Measurements from ENCODE around the gene SYNGAP1. TPM values are rescaled to one million over a fixed set of nuclear protein-coding genes. Genes with fewer than 3 reads are reported as not detected.

The SYNGAP1 gene
- total RNA-seq, 4 donors from 2014 or later, result 3.3 to 8.6 (median 4.1) TPM

GRCh38 chr6:33454009-33454946, 34.4 kb downstream of the SYNGAP1 start, which contains the start of gene ZBTB9:
Gene ZBTB9, plus strand, starts transcription at chr6:33454576. Its CDS starts 525 bp downstream, at chr6:33455101.
- H3K4me3 ChIP-seq, result peak within 1 kb of the TSS; percentile 68 to 84 (median 78)
- WGBS, 2 donors, result 0 to 2% methylated on average over 10 to 16 of the region's 65 CpGs
- H3K36me3 ChIP-seq, result peaks cover 0 to 33% (median 0%) of the 10 kb centered on the region in 3 donors
- peaks cover 13 to 32% (median 14%) of the 10 kb centered on the region in 3 donors for H3K4me1 ChIP-seq
- no peaks in the 10 kb centered on the region for H3K27me3 ChIP-seq
- peak in 2 of 6 experiments; percentile 9 to 12 for TF ChIP-seq CTCF (IDR thresholded peaks at IDR 0.05)
- TF ChIP-seq POLR2A (IDR thresholded peaks at IDR 0.05), result peak in 3 of 4 donors; percentile 48 to 90 (median 70)
- intact Hi-C loops (cut with DNase I), result no loop called here
- H3K27ac ChIP-seq, result peak within 1 kb of the TSS; percentile 80 to 90 (median 86)
- no peaks in the 10 kb centered on the region for H3K9me3 ChIP-seq
- peak; percentile 76 for DNase-seq

DNA sequence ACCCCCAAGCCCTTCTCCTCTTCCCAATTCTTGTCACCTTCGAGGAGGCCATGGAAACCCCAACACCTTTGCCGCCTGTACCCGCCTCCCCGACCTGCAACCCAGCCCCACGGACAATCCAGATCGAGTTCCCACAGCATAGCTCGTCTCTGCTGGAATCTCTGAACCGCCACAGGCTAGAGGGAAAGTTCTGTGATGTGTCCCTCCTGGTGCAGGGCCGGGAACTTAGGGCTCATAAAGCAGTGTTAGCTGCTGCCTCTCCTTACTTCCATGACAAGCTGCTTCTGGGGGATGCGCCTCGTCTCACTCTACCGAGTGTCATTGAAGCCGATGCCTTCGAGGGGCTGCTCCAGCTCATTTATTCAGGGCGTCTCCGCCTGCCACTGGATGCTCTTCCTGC, 35.2 kb downstream of the SYNGAP1 start:
- intact Hi-C loops (cut with DNase I), result no loop called here
- Histone ChIP-seq H3K4me3 (peak overlapping the region; percentile 68 to 84 (median 78)), H3K27ac (peak overlapping the region in 3 of 4 donors; percentile 80 to 90 (median 83)), H3K27me3 (no peaks in the 10 kb centered on the region), H3K36me3 (peaks cover 0 to 26% (median 0%) of the 10 kb centered on the region in 3 donors), H3K9me3 (no peaks in the 10 kb centered on the region), H3K4me1 (peaks cover 13 to 32% (median 14%) of the 10 kb centered on the region in 3 donors)
- WGBS, 2 donors, result 3 to 50% methylated on average over 5 to 16 of the region's 16 CpGs
- no peak for TF ChIP-seq CTCF (IDR thresholded peaks at IDR 0.05)
- no peak for TF ChIP-seq POLR2A (IDR thresholded peaks at IDR 0.05)
- no peak for DNase-seq

GRCh38 chr6:33456156-33456555, 36.3 kb downstream of the SYNGAP1 start:
- Histone ChIP-seq H3K36me3 (peaks cover 0 to 25% (median 0%) of the 10 kb centered on the region in 3 donors), H3K4me3 (no peak overlapping the region), H3K4me1 (peaks cover 13 to 32% (median 14%) of the 10 kb centered on the region in 3 donors), H3K27me3 (no peaks in the 10 kb centered on the region), H3K9me3 (no peaks in the 10 kb centered on the region), H3K27ac (no peak overlapping the region)
- 93 to 98% methylated on average over 6 to 9 of the region's 12 CpGs for WGBS, 2 donors
- no peak for DNase-seq
- intact Hi-C loops (cut with DNase I), result no loop called here
- TF ChIP-seq POLR2A (IDR thresholded peaks at IDR 0.05), result no peak
- TF ChIP-seq CTCF (IDR thresholded peaks at IDR 0.05), result no peak

DNA sequence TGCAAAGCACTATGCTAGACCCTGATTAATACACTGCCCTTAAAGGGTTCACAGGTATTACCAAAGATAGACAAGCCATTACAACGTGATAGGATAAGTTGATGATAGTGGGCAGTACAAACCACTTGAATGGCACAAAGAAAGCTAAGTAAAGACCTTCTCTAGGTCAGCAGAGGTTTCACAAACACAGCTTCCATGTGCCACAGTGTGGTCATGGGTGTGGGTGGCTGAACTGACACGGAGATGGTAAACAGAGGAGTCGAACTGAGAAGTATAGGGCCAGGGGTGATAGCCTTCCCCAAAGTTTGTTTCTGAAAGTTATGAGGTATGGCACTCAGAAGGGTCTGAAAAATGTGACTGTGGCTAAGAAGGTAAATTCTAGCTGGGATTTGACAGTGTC, 38.8 kb downstream of the SYNGAP1 start:
- intact Hi-C loops (cut with DNase I), result no loop called here
- WGBS, 2 donors, result 63 to 68% methylated on average over 3 of the region's 3 CpGs
- no peaks in the 10 kb centered on the region for H3K9me3 ChIP-seq

More for the DNA sequence above, 38.8 kb downstream of the SYNGAP1 start:
- no peak for DNase-seq
- TF ChIP-seq CTCF (IDR thresholded peaks at IDR 0.05) (no peak), POLR2A (IDR thresholded peaks at IDR 0.05) (no peak)
- Histone ChIP-seq H3K4me1 (peaks cover 6 to 21% (median 7%) of the 10 kb centered on the region in 3 donors), H3K27ac (no peak overlapping the region), H3K27me3 (no peaks in the 10 kb centered on the region), H3K36me3 (peaks cover 0 to 25% (median 0%) of the 10 kb centered on the region in 3 donors), H3K4me3 (no peak overlapping the region)
